ENCODE measurements around the gene GRM2.

DNA sequence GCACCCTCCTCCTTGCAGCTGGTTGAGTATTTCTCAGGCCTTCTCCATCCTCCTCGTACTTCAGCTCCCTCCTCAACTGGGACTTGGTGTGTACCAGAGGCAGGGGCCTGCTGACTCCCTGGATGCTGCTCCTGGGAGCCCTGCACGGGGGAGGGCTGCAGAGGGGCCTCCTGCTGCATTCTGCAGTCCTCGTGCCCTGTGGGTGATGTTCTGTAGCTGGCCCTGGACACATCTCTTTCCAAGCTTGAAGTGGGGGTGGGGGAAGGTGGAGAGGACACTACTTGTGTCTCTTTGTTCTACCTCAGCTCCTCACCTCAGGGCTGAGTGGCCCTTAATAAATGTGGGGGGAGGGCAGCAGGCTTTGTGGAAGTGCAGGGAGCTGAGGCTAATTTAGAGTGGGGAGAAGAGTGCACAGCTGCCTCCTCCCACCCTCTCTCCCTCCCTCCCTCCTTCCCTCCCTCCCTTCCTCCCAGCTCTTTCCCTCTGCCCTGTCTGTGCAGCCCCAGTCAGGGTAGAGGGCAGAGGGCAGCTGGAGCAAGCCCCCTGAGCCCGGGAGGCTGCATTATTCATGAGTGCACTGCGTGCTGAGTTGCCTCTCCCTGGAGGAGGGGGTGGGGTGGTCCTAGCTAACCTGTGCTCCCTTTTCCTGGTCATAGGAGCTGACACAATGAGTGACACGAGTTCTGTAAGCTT lies 3.7 kb upstream of the GRM2 start:
- TF ChIP-seq, protein P1, sequence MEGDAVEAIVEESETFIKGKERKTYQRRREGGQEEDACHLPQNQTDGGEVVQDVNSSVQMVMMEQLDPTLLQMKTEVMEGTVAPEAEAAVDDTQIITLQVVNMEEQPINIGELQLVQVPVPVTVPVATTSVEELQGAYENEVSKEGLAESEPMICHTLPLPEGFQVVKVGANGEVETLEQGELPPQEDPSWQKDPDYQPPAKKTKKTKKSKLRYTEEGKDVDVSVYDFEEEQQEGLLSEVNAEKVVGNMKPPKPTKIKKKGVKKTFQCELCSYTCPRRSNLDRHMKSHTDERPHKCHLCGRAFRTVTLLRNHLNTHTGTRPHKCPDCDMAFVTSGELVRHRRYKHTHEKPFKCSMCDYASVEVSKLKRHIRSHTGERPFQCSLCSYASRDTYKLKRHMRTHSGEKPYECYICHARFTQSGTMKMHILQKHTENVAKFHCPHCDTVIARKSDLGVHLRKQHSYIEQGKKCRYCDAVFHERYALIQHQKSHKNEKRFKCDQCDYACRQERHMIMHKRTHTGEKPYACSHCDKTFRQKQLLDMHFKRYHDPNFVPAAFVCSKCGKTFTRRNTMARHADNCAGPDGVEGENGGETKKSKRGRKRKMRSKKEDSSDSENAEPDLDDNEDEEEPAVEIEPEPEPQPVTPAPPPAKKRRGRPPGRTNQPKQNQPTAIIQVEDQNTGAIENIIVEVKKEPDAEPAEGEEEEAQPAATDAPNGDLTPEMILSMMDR (conservative IDR thresholded peaks at IDR 0.05; ENCODE audit: low read depth, low read length): no peak
- no peak for TF ChIP-seq EZH2 (IDR thresholded peaks at IDR 0.05; ENCODE audit: borderline replicate concordance, low read depth, low read length, poor library complexity, severe bottlenecking)

All from A673 (cell line).